ENCODE data around the gene SLC46A1.

The SLC46A1 gene

GRCh38 chr17:28402844-28403243, 3.2 kb downstream of the SLC46A1 start:
- DNase-seq = no peak

DNA sequence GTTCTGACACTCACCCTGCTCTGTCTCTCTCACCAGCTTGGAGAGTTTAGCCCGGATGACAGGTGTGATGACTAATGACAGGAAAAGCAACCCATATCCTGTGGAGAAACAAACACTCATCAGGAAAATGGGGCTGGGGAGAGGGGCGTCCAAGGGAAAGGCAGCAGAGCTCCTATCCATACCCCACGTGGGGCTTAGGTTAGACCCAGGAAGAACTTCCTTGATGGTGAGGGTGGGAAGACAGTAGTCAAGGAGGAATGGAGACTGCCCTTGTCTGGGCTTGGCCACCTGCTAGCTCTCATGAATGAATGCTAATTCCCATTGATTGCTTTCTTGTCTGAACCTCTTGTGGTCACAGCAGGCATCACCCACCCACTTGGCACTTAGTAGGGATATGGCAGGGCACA, 3.8 kb downstream of the SLC46A1 start:
- no peak for DNase-seq

GRCh38 chr17:28399808-28400207, 6.2 kb downstream of the SLC46A1 start:
- no peak for DNase-seq

- DNase-seq = no peak
Observed at GRCh38 chr17:28398280-28398981, 7.6 kb downstream of the SLC46A1 start.

GRCh38 chr17:28397687-28398279, 8.2 kb downstream of the SLC46A1 start:
- no peak for DNase-seq

- no peak for DNase-seq
Observed at GRCh38 chr17:28397275-28397674, 8.7 kb downstream of the SLC46A1 start.

DNA sequence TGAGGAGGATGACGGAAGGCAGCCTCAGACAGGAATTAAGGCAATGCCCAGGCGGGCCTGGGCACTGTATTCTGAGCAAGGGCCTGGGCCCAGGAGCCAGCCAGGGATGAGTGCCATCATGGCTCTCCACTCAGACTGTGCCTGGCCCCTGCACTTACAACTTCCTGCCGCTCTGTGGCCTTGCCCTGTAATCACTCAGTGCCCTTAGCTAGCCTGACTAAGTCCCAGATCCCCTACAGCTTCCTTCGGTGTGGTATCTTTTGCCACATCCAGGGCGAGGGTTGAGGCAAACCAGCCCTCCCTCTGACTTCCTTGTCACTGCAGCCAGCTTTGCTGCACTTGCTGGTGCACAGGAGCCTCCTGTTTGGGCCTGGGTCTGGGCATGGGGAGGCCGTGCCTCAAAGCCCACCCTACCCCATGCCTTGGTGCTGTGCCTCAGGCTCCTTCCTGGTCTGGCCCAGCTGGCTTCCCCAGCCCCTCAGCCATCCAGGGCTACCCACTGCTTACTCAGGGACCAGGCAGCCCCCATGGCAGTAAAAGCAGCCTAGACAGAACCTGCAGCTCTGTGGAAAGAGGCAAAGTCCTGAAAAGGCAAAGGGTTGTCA, 9.3 kb downstream of the SLC46A1 start:
- DNase-seq = no peak

DNA sequence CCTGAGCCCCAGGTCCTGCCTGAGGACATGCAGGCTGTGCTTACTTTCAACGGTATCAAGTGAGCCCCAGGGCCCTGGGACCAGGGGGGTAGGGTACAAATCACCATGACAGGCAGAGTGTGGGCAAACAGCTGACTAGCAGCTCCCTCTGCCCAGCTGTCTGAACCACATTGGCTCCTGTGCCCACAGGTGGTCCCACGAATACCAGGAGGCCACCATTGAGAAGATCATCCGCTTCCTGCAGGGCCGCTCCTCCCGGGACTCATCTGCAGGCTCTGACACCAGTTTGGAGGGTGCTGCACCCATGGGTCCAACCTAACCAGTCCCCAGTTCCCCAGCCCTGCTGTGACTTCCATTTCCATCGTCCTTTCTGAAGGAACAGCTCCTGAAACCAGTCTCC, 10.0 kb downstream of the SLC46A1 start:
- DNase-seq = no peak

GRCh38 chr17:28395426-28395825, 10.6 kb downstream of the SLC46A1 start:
- no peak for DNase-seq

- no peak for DNase-seq
Observed at GRCh38 chr17:28394337-28395116, 11.5 kb downstream of the SLC46A1 start.

GRCh38 chr17:28392491-28392890, 13.5 kb downstream of the SLC46A1 start:
- DNase-seq = no peak

DNA sequence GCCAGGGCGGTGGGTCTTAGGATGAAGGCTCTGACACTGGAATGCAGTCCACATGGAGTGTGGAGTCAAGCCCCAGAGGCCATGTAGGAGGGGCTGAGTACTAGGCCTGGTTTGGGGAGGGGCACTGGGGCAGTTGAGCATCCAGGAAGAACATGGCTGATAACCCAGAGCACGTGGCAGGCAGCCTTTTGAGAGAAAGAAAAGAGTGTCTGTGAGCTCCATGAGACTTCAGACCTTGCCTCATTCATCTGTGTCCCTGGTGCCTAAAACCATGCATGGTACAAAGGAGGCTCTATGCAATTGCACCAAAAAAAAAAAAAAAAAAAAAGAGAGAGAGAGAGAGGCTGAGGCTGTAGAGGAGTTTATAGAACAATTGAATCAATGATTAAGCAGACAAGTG, 14.6 kb downstream of the SLC46A1 start:
- no peak for DNase-seq

GRCh38 chr17:28390984-28391383, 15.0 kb downstream of the SLC46A1 start:
- no peak for DNase-seq

GRCh38 chr17:28390563-28390962, 15.4 kb downstream of the SLC46A1 start:
- no peak for DNase-seq

GRCh38 chr17:28390141-28390540, 15.9 kb downstream of the SLC46A1 start:
- DNase-seq = no peak

- no peak for DNase-seq
Observed at GRCh38 chr17:28388106-28388505, 17.9 kb downstream of the SLC46A1 start.

- no peak for DNase-seq
Observed at GRCh38 chr17:28386391-28386790, 19.6 kb downstream of the SLC46A1 start.

DNA sequence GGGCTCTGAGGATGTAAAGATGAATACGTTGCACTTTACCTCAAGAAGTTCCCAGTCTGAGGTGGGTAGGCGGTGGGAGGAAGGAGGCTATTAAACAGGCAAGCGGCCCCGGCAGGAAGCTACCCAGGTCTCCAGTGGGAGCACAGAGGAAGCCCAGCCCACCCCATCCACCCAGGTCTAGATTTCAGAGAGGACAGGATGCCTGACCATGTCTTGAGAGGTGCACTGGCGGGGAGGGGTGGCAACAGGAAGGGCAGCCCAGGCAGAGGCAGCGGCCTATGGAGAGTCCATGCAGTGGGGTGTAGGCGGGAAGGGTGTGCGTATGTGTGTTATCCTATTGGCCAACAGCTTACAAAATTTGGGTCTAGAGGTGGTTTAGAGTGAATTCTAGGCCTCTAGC, 20.6 kb downstream of the SLC46A1 start:
- no peak for DNase-seq

DNA sequence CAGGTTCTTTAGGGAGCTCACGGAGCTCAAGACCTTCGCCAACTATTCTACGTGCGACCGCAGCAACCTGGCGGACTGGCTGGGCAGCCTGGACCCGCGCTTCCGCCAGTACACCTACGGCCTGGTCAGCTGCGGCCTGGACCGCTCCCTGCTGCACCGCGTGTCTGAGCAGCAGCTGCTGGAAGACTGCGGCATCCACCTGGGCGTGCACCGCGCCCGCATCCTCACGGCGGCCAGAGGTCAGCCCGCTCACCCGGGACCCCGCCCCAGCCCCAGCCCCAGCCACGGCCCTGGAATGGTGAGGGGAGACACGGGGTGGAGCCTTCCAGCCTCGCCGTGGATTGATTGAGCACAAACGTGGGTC, 21.0 kb downstream of the SLC46A1 start:
- DNase-seq = no peak

DNA sequence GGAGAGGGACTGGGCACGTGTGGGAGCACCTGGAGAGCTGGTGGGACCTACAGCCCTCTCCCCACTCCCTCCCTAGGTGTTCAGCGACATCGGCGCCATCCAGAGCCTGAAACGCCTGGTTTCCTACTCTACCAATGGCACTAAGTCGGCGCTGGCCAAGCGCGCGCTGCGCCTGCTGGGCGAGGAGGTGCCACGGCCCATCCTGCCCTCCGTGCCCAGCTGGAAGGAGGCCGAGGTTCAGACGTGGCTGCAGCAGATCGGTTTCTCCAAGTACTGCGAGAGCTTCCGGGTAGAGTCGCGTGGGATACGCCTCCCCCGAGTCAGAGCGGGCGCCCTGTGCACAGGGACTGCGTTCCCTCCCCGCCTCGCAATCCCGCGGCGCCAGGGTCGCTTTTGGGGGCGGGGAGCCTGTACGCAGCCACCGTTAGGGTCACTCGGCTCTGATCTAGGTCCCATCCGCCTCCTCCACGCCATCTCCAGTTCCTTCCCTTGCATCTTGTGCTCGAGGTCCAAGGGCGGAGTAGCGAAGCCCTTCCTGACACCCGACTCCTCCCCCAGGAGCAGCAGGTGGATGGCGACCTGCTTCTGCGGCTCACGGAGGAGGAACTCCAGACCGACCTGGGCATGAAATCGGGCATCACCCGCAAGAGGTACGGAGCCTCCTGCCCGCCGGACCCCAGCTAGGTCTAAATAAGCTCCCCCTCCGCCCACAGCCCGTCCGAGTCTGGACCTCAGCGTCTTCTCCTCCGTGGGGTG, 21.6 kb downstream of the SLC46A1 start:
- peak; percentile 18 to 50 for DNase-seq

DNA sequence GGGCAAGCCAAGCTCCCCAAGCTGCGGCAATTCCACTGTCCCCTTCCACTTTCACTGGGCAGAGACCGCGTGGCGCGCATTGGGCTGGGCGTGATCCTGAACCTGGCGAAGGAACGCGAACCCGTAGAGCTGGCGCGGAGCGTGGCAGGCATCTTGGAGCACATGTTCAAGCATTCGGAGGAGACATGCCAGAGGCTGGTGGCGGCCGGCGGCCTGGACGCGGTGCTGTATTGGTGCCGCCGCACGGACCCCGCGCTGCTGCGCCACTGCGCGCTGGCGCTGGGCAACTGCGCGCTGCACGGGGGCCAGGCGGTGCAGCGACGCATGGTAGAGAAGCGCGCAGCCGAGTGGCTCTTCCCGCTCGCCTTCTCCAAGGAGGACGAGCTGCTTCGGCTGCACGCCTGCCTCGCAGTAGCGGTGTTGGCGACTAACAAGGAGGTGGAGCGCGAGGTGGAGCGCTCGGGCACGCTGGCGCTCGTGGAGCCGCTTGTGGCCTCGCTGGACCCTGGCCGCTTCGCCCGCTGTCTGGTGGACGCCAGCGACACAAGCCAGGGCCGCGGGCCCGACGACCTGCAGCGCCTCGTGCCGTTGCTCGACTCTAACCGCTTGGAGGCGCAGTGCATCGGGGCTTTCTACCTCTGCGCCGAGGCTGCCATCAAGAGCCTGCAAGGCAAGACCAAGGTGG, 24.7 kb downstream of the SLC46A1 start:
- no peak for DNase-seq
